K562 (cell line): Measurements from ENCODE around the gene BRAF. TPM values are rescaled to one million over a fixed set of nuclear protein-coding genes. Genes with fewer than 3 reads are reported as not detected.

ENCODE experiments used
- ARID4B ChIP-seq: sonication (generic); formaldehyde crosslinking; IDR thresholded peaks from 2 replicates; pipeline ENCODE4 v1.8.0; 2022; ENCODE audit warnings: mild to moderate bottlenecking, missing genetic modification reagents
- E2F8 ChIP-seq: fragments of 450-650 bp; IDR thresholded peaks from 2 replicates; pipeline ENCODE4 v1.7.1; 2018; ENCODE audit warnings: mild to moderate bottlenecking, low read depth; ENCODE audit not compliant: partially characterized antibody
- HDAC8 ChIP-seq: fragments of 450-650 bp; IDR thresholded peaks from 2 replicates; pipeline ENCODE4 v1.6.1; 2016; ENCODE audit warnings: mild to moderate bottlenecking, missing genetic modification characterization, moderate library complexity, missing compliant biosample characterization
- HSF4 ChIP-seq: fragments of 250-450 bp; sonication (Bioruptor Pico); IDR thresholded peaks from 2 replicates; pipeline ENCODE4 v2.1.2; 2022; ENCODE audit warnings: mild to moderate bottlenecking, moderate library complexity, borderline replicate concordance
- JUN ChIP-seq, 2 experiments: sonication (generic) in 1 of 2; formaldehyde crosslinking in 1 of 2; IDR thresholded peaks; 2 replicates each; pipeline versions ENCODE4 v1.6.1 to v1.8.0; 2012 to 2022; ENCODE audit warnings: borderline replicate concordance in 2 of 2, mild to moderate bottlenecking in 2 of 2, improper control_type of control experiment in 1 of 2, low read depth in 1 of 2, low read length in 1 of 2, missing genetic modification reagents in 1 of 2
- NEUROD1 ChIP-seq: fragments of 150-350 bp; IDR thresholded peaks from 2 replicates; pipeline ENCODE4 v1.6.1; 2014; ENCODE audit warnings: borderline replicate concordance, low read length, low read depth; ENCODE audit not compliant: partially characterized antibody
- RREB1 ChIP-seq: fragments of 250-450 bp; sonication (Bioruptor Pico); IDR thresholded peaks from 2 replicates; pipeline ENCODE4 v1.4.0; 2020
- TAF1 ChIP-seq: IDR thresholded peaks from 2 replicates; pipeline ENCODE4 v1.6.1; 2011; ENCODE audit warnings: mild to moderate bottlenecking, low read length, moderate library complexity; ENCODE audit not compliant: insufficient read depth, control insufficient read depth, severe bottlenecking; ENCODE audit errors: extremely low read depth
- ZNF449 ChIP-seq: fragments of 250-450 bp; sonication (Bioruptor Pico); IDR thresholded peaks from 2 replicates; pipeline ENCODE4 v1.8.0; 2022; ENCODE audit warnings: moderate library complexity, mild to moderate bottlenecking, inconsistent platforms
- ZNF830 ChIP-seq: fragments of 250-450 bp; sonication (Bioruptor Pico); IDR thresholded peaks from 2 replicates; pipeline ENCODE4 v1.5.0; 2021; ENCODE audit warnings: mild to moderate bottlenecking
- polyA plus RNA-seq, 8 experiments: library from polyadenylated mRNA; depleted of rRNA in 4 of 8; stranded (reverse) in 5 of 8; unstranded in 3 of 8; fragments of >200 nt; fragmentation: Nextera tagmentation in 2 of 8; fragmentation: Illumina TruSeq in 1 of 8; extraction: Ambion mirVana in 2 of 8; extraction: Trizol in 1 of 8; gene quantifications; 2 replicates each; pipeline versions ENCODE4 v1.2.1 to v1.2.3, GENCODE V29; 2011 to 2014; ENCODE audit warnings: inconsistent platforms in 1 of 8, missing spikeins in 1 of 8
- total RNA-seq, 7 experiments: library from RNA; depleted of rRNA in 6 of 7; stranded (reverse); fragments of >200 nt in 6 of 7; fragmentation: Illumina TruSeq in 2 of 7; extraction: Trizol in 2 of 7; gene quantifications; 2 replicates each; pipeline versions ENCODE4 v1.2.1 to v1.2.3, GENCODE V29; 2011 to 2021; ENCODE audit warnings: low replicate concordance in 1 of 7

Gene BRAF
- total and polyA plus RNA-seq, 9 of the 15 experiments (the other 6 are each of a cell fraction or from before 2014, with no cell fraction given) = 3.6 to 38.3 (median 21.9) TPM

GRCh38 chr7:140674899-140675701, 249.6 kb downstream of the BRAF start (continued):
- TF ChIP-seq E2F8 (no peak), RREB1 (CRISPR knock-in tag) (no peak), HSF4 (CRISPR knock-in tag) (no peak), NEUROD1 (no peak), JUN (IDR thresholded peaks at IDR 0.05; ENCODE audit: borderline replicate concordance, low read depth, low read length) (peak; percentile 58; the same call in 1 of the 2 replicates), JUN (CRISPR knock-in tag; IDR thresholded peaks at IDR 0.05; ENCODE audit: borderline replicate concordance) (no peak), ZNF830 (CRISPR knock-in tag) (no peak), ZNF449 (CRISPR knock-in tag) (no peak), TAF1 (no peak), HDAC8 (tag) (no peak), ARID4B (CRISPR knock-in tag) (no peak)
